Spinal cord (tissue), 10 donors: ENCODE results near the gene TOM1L1. TPM values are rescaled to one million over a fixed set of nuclear protein-coding genes. Genes with fewer than 3 reads are reported as not detected.

ENCODE experiments used
- DNase-seq, 6 donors: peaks; one replicate each; pipeline versions ENCODE4 v3.0.0 to v3.0.0-alpha.2; 2013 to 2015; ENCODE audit warnings: low spot score in 6 of 6, low read depth in 4 of 6
- H3K27ac ChIP-seq: one replicate; pipeline ENCODE4 v1.5.1; 2013; ENCODE audit warnings: low read depth, low read length, control low read depth
- H3K27me3 ChIP-seq: one replicate; pipeline ENCODE4 v1.6.1; 2013; ENCODE audit warnings: low read length; ENCODE audit not compliant: control insufficient read depth, insufficient read depth
- H3K36me3 ChIP-seq: one replicate; pipeline ENCODE4 v1.6.1; 2013; ENCODE audit warnings: low read length; ENCODE audit not compliant: control insufficient read depth, insufficient read depth
- H3K4me1 ChIP-seq: one replicate; pipeline ENCODE4 v1.6.1; 2013; ENCODE audit warnings: low read length; ENCODE audit not compliant: control insufficient read depth, insufficient read depth
- H3K4me3 ChIP-seq: one replicate; pipeline ENCODE4 v1.5.1; 2013; ENCODE audit warnings: low read depth, low read length, control low read depth
- H3K9me3 ChIP-seq: one replicate; pipeline ENCODE4 v1.6.1; 2013; ENCODE audit warnings: low read length; ENCODE audit not compliant: control insufficient read depth, insufficient read depth
- WGBS: methylation state at CpG from one replicate; pipeline ENCODE4 v1.1.5; 2013; ENCODE audit warnings: missing lambda C conversion rate; ENCODE audit not compliant: insufficient coverage; 5-methylcytosine and 5-hydroxymethylcytosine counted together
- polyA plus RNA-seq, 2 donors: library from polyadenylated mRNA; unstranded; fragments of 120-200 nt; gene quantifications; one replicate each; pipeline ENCODE4 v1.2.1, GENCODE V29; 2013; ENCODE audit not compliant: insufficient read length in 2 of 2
- total RNA-seq, 2 donors: library from RNA; depleted of rRNA in 1 of 2; stranded (reverse); fragments of 120-200 nt in 1 of 2; fragments of >200 nt in 1 of 2; gene quantifications; one replicate each; pipeline versions ENCODE4 v1.2.3 to v1.2.4, GENCODE V29; 2013 to 2014
- donor health status: healthy.

Gene TOM1L1
- total and polyA plus RNA-seq, 4 donors, result 17.2 to 32.3 (median 24.3) TPM

- Histone ChIP-seq H3K4me3 (no peak overlapping the region), H3K9me3 (no peaks in the 10 kb centered on the region), H3K27me3 (no peaks in the 10 kb centered on the region), H3K27ac (no peak overlapping the region), H3K36me3 (peaks cover 5% of the 10 kb centered on the region), H3K4me1 (no peaks in the 10 kb centered on the region)
- no peak for DNase-seq
- WGBS, result 89% methylated on average over 1 of the region's 5 CpGs
Observed at GRCh38 chr17:54935471-54935870, 34.8 kb downstream of the TOM1L1 start.

- Histone ChIP-seq H3K4me3 (no peak overlapping the region), H3K4me1 (no peaks in the 10 kb centered on the region), H3K9me3 (no peaks in the 10 kb centered on the region), H3K27ac (no peak overlapping the region), H3K36me3 (peaks cover 5% of the 10 kb centered on the region), H3K27me3 (no peaks in the 10 kb centered on the region)
- DNase-seq, result no peak
- WGBS, result 87% methylated on average over 2 of the region's 5 CpGs
Observed at GRCh38 chr17:54937018-54937417, 36.4 kb downstream of the TOM1L1 start.

- WGBS, result no CpG with 5 or more reads among the region's 1 CpG
- Histone ChIP-seq H3K36me3 (peaks cover 5% of the 10 kb centered on the region), H3K4me3 (no peak overlapping the region), H3K27ac (no peak overlapping the region), H3K9me3 (no peaks in the 10 kb centered on the region), H3K27me3 (no peaks in the 10 kb centered on the region), H3K4me1 (no peaks in the 10 kb centered on the region)
- no peak for DNase-seq
Observed at GRCh38 chr17:54937426-54937825, 36.8 kb downstream of the TOM1L1 start.

- Histone ChIP-seq H3K36me3 (no peaks in the 10 kb centered on the region), H3K27ac (no peak overlapping the region), H3K27me3 (no peaks in the 10 kb centered on the region), H3K9me3 (no peaks in the 10 kb centered on the region), H3K4me3 (no peak overlapping the region), H3K4me1 (no peaks in the 10 kb centered on the region)
- WGBS, result no CpG with 5 or more reads among the region's 1 CpG
- DNase-seq, result no peak
Observed at GRCh38 chr17:54941285-54941684, 40.6 kb downstream of the TOM1L1 start.

GRCh38 chr17:54944796-54945195 lies 44.1 kb downstream of the TOM1L1 start:
- no peak overlapping the region for H3K27ac ChIP-seq
- H3K4me1 ChIP-seq, result no peaks in the 10 kb centered on the region
- no peaks in the 10 kb centered on the region for H3K27me3 ChIP-seq
- H3K36me3 ChIP-seq, result no peaks in the 10 kb centered on the region
- no peaks in the 10 kb centered on the region for H3K9me3 ChIP-seq
- WGBS, result 100% methylated on average over 1 of the region's 1 CpG
- no peak for DNase-seq
- H3K4me3 ChIP-seq, result no peak overlapping the region

- no peaks in the 10 kb centered on the region for H3K27me3 ChIP-seq
- no CpG with 5 or more reads among the region's 1 CpG for WGBS
- no peak overlapping the region for H3K4me3 ChIP-seq
- H3K27ac ChIP-seq, result no peak overlapping the region
- no peak for DNase-seq
- H3K36me3 ChIP-seq, result no peaks in the 10 kb centered on the region
- no peaks in the 10 kb centered on the region for H3K9me3 ChIP-seq
- no peaks in the 10 kb centered on the region for H3K4me1 ChIP-seq
Observed at GRCh38 chr17:54945231-54945630, 44.6 kb downstream of the TOM1L1 start.

GRCh38 chr17:54945671-54946070 lies 45.0 kb downstream of the TOM1L1 start:
- H3K27ac ChIP-seq, result no peak overlapping the region
- no peak for DNase-seq
- WGBS, result no CpG with 5 or more reads among the region's 1 CpG

GRCh38 chr17:54947396-54947795 lies 46.7 kb downstream of the TOM1L1 start:
- H3K4me3 ChIP-seq, result no peak overlapping the region
- no peak for DNase-seq
- H3K4me1 ChIP-seq, result no peaks in the 10 kb centered on the region
- H3K27me3 ChIP-seq, result no peaks in the 10 kb centered on the region
- no peaks in the 10 kb centered on the region for H3K9me3 ChIP-seq
- H3K36me3 ChIP-seq, result no peaks in the 10 kb centered on the region
- no peak overlapping the region for H3K27ac ChIP-seq
- 100% methylated on average over 1 of the region's 2 CpGs for WGBS

More at GRCh38 chr17:54945671-54946070, 45.0 kb downstream of the TOM1L1 start:
- Histone ChIP-seq H3K9me3 (no peaks in the 10 kb centered on the region), H3K4me1 (no peaks in the 10 kb centered on the region), H3K27me3 (no peaks in the 10 kb centered on the region), H3K4me3 (no peak overlapping the region), H3K36me3 (no peaks in the 10 kb centered on the region)

GRCh38 chr17:54948380-54948779 lies 47.7 kb downstream of the TOM1L1 start:
- 79% methylated on average over 3 of the region's 5 CpGs for WGBS
- no peaks in the 10 kb centered on the region for H3K27me3 ChIP-seq
- DNase-seq, result no peak
- H3K9me3 ChIP-seq, result no peaks in the 10 kb centered on the region
- no peak overlapping the region for H3K4me3 ChIP-seq
- H3K4me1 ChIP-seq, result no peaks in the 10 kb centered on the region
- H3K36me3 ChIP-seq, result peaks cover 4% of the 10 kb centered on the region
- H3K27ac ChIP-seq, result no peak overlapping the region

- H3K36me3 ChIP-seq, result peaks cover 6% of the 10 kb centered on the region
- H3K27ac ChIP-seq, result no peak overlapping the region
- H3K27me3 ChIP-seq, result no peaks in the 10 kb centered on the region
- H3K4me1 ChIP-seq, result no peaks in the 10 kb centered on the region
- no peaks in the 10 kb centered on the region for H3K9me3 ChIP-seq
- DNase-seq, result peak in 1 of 6 donors; percentile 3
- no CpG with 5 or more reads among the region's 2 CpGs for WGBS
- H3K4me3 ChIP-seq, result no peak overlapping the region
Observed at GRCh38 chr17:54950116-54950515, 49.5 kb downstream of the TOM1L1 start.
